GM12873 (cell line): ENCODE results near the gene ZNF521.

Source experiments
- TF ChIP-seq, protein P1 (sequence below): IDR thresholded peaks from 2 replicates; pipeline ENCODE4 v1.5.1; 2012; ENCODE audit warnings: low read depth, mild to moderate bottlenecking, moderate library complexity, low read length, control low read depth; ENCODE audit not compliant: insufficient read depth; ENCODE audit errors: missing control alignments

The ZNF521 gene

DNA sequence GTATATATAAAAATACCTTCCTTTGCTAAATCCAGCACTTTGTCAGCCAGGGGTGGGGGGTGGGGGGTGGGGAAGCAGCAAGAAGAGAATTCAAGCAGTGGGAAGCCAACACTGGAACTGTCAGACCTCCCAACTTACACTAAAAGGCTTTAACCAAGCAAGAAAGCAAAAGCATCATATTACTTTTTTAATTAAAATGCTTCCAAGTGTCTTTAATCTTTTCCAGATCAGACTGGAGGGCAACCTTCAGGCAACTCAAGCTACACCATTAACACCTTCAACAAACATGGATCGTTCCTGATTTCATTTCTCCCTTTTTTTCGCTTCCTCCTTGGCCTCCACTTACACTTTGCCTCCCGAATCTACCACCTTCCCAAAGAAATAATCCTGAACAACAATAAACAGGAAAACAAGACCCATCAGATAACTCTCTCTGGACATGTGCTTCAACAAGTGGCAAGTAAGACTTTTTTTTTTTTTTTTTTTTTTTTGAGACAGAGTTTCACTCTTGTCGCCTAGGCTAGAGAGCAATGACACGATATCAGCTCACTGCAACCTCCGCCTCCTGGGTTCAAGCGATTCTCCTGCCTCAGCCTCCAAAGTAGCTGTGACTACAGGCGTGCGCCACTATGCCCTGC, 35.5 kb downstream of the ZNF521 start:
- TF ChIP-seq, protein P1, sequence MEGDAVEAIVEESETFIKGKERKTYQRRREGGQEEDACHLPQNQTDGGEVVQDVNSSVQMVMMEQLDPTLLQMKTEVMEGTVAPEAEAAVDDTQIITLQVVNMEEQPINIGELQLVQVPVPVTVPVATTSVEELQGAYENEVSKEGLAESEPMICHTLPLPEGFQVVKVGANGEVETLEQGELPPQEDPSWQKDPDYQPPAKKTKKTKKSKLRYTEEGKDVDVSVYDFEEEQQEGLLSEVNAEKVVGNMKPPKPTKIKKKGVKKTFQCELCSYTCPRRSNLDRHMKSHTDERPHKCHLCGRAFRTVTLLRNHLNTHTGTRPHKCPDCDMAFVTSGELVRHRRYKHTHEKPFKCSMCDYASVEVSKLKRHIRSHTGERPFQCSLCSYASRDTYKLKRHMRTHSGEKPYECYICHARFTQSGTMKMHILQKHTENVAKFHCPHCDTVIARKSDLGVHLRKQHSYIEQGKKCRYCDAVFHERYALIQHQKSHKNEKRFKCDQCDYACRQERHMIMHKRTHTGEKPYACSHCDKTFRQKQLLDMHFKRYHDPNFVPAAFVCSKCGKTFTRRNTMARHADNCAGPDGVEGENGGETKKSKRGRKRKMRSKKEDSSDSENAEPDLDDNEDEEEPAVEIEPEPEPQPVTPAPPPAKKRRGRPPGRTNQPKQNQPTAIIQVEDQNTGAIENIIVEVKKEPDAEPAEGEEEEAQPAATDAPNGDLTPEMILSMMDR: no peak

DNA sequence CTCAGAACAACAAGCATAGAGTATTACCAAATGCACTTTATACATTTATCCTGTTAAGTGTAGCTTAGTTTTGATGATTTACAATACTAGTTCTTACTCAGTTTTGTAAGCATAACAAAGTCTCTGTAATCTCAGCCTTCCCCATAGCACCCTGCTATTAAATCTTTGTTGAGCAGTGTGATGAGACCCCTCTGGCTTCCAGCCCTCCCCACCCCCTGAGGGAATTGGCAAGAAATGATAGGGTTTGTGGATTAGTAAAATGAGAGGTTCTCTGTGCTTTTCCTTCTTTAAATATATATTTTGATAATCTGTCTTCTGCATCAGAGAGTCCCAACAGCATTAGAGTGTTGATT, 37.2 kb downstream of the ZNF521 start:
- TF ChIP-seq, protein P1: no peak

DNA sequence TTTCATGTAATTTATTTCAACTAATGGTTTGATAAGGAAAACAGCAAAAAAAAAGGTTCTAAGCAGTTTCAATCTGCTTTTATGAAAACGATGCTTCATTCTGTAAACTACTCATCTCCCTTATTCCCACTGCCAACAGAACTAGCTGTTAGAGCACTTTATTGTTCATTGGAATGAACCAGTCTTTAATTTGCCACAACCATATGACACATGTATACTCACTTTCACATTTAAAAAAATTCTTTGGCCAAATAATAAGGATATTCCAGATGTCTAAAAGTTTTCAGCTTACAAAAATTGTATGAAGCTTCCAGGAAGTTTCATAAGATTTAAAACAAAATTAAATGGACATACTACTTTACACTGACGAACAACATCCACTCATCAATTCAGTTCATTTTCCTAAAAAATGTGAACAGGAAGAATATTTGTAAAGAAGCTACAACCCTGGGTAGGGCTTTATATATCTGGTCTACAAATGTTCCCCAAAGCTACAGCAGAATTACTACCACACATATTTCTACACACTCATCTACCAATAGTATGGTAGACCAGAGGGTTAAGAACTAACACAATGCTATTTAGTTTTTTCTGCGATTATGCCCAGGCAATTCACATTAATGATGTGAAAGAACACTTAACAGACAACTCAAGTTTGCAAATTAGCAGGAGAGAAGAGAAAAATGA, 37.7 kb downstream of the ZNF521 start:
- TF ChIP-seq, protein P1: no peak

DNA sequence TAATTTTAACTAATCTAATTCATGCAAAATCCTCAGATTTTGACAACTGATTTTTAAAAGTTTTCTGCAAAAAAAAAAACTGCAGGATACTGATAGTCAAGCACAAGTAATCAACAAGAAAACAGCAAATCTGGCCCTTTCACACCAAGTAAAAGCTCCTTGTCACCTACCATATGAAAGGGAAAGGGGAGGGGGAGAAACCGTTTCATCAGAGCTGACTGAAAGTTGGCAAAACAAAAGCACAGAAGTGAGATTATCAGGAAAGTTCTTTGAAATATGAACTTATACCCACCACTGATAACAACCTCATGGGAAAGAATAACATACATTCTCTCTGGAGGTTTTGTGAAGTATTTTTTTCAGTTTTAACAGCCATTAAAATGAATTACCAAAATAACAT, 38.7 kb downstream of the ZNF521 start:
- TF ChIP-seq, protein P1: no peak

DNA sequence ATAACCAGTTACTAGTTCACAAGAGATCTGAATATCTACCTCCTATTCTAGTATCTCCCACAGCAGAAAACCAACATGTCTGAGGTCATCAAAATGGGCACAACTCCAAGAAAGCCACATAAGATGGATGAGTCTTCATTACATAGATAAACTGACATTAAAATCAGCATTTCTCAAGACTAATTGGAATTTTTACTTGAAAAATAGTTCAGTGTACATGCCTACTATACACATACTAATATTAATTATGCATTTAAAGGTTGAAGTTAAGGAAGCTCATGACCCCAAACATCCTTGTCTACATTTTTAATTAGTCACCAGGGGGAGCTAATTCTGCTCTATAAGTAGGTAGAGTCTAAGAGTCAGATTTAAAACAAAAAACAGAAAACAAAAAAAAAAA, 41.9 kb downstream of the ZNF521 start:
- TF ChIP-seq, protein P1: no peak

DNA sequence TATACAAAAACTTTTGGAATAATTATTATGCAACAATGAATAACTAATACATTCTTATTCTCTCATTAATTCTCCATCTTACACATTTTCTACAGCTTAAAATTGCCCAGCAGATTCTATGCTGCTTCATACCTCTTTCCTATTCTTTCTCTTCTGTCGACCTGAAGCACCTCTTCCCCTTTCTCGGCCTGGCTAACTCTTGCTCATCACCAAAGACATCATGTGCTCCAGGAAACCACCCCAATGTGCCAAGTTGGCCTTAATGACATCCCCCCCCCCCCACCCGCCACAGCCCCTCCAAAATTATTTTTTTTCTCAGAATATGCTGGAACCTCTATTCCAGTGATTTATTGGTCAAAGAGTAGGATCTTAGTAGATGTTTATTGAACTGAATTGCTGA, 43.6 kb downstream of the ZNF521 start:
- TF ChIP-seq, protein P1: no peak

DNA sequence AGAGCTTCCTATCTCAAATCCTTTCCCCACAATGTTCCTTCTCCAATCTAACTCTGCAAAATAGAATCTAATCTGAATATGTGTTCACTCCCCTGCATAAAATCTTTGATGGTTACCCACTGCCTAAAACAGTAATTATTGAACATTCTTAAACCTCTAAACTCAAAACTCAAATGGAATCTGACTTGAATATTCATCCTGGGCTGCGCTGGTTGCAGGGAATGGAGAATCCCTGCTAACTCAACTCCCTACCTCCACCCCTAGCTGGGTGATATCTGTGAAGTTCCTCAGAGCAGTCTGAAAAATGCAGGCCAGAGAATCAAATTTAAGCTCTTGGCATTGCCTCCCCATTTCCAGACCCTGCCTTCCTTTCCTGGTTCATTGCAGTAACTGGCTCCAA, 44.8 kb downstream of the ZNF521 start:
- TF ChIP-seq, protein P1: no peak
